Gastrocnemius medialis (tissue), 4 donors: Measurements from ENCODE around the gene HK1. TPM values are rescaled to one million over a fixed set of nuclear protein-coding genes. Genes with fewer than 3 reads are reported as not detected.

ENCODE experiments used
- ATAC-seq, 2 donors: fragments of 150-250 bp; one replicate each; pipeline ENCODE4 v1.9.1; 2016
- DNase-seq, 2 donors: peaks; one replicate each; pipeline ENCODE4 v3.0.0-alpha.2; 2019
- H3K27ac ChIP-seq, 4 donors: fragments of 200-600 bp; sonication (generic); 1 replicate in 1 of 4; 2 replicates in 3 of 4; pipeline ENCODE4 v1.5.1; 2016 to 2018; ENCODE audit warnings: mild to moderate bottlenecking in 2 of 4, moderate library complexity in 1 of 4
- H3K27me3 ChIP-seq, 3 donors: fragments of 200-600 bp; sonication (generic) in 2 of 3; 1 replicate in 1 of 3; 2 replicates in 2 of 3; pipeline versions ENCODE4 v1.5.1 to v1.6.0; 2016 to 2019; ENCODE audit warnings: mild to moderate bottlenecking in 1 of 3, moderate library complexity in 1 of 3
- H3K36me3 ChIP-seq, 2 donors: fragments of 200-600 bp; sonication (generic) in 1 of 2; one replicate each; pipeline ENCODE4 v1.5.1; 2017 to 2018
- H3K4me1 ChIP-seq, 2 donors: fragments of 200-600 bp; sonication (generic) in 1 of 2; one replicate each; pipeline ENCODE4 v1.5.1; 2016 to 2017; ENCODE audit warnings: mild to moderate bottlenecking in 2 of 2
- H3K4me3 ChIP-seq, 4 donors: fragments of 200-600 bp; sonication (generic) in 3 of 4; 1 replicate in 1 of 4; 2 replicates in 3 of 4; pipeline ENCODE4 v1.5.1; 2016 to 2019; ENCODE audit warnings: mild to moderate bottlenecking in 2 of 4
- H3K9me3 ChIP-seq, 3 donors: fragments of 200-600 bp; sonication (generic) in 2 of 3; 1 replicate in 1 of 3; 2 replicates in 2 of 3; pipeline ENCODE4 v1.5.1; 2016 to 2019
- POLR2A ChIP-seq, 2 donors: fragments of 450-650 bp; IDR thresholded peaks; one replicate each; pipeline ENCODE4 v1.6.1; 2017; ENCODE audit warnings: antibody characterized with exemption in 2 of 2, mild to moderate bottlenecking in 2 of 2, moderate library complexity in 2 of 2
- in situ Hi-C, 4 donors: fragments of 200-750 bp; cut with MboI; loops; one replicate each; pipeline versions ENCODE4 v1.15.0 to v1.8.0; 2017; ENCODE audit warnings: low sequenced_read_pairs in 4 of 4
- intact Hi-C: fragments of 100-400 bp; cut with DNase I; formaldehyde crosslinking; loops from one replicate; pipeline ENCODE4 v1.15.1; 2023; ENCODE audit warnings: low total_unique reads
- total RNA-seq, 4 donors: library from RNA; depleted of rRNA; stranded (reverse); fragments of >200 nt; gene quantifications; one replicate each; pipeline versions ENCODE4 v1.1.0 to v1.2.3, GENCODE V29; 2016
- TF ChIP-seq, protein P1 (sequence below), 5 experiments: fragments of 450-650 bp in 3 of 5; fragments of 200-600 bp in 2 of 5; sonication (generic) in 2 of 5; IDR thresholded peaks in 4 of 5; conservative IDR thresholded peaks in 1 of 5; 1 replicate in 4 of 5; 2 replicates in 1 of 5; pipeline ENCODE4 v1.5.1; 2016 to 2019; ENCODE audit warnings: antibody characterized with exemption in 5 of 5, mild to moderate bottlenecking in 3 of 5, moderate library complexity in 3 of 5

Gene HK1
- total RNA-seq, 4 donors from 2014 or later, result 168 to 331 (median 246) TPM

GRCh38 chr10:69375307-69376151, 97.2 kb downstream of the HK1 start:
- H3K36me3 ChIP-seq, result peaks cover 2 to 35% of the 10 kb centered on the region in 2 donors
- peak overlapping the region; percentile 82 to 91 (median 88) for H3K27ac ChIP-seq
- peak in 1 of 2 donors; percentile 30 for TF ChIP-seq POLR2A (IDR thresholded peaks at IDR 0.05)
- TF ChIP-seq, protein P1, sequence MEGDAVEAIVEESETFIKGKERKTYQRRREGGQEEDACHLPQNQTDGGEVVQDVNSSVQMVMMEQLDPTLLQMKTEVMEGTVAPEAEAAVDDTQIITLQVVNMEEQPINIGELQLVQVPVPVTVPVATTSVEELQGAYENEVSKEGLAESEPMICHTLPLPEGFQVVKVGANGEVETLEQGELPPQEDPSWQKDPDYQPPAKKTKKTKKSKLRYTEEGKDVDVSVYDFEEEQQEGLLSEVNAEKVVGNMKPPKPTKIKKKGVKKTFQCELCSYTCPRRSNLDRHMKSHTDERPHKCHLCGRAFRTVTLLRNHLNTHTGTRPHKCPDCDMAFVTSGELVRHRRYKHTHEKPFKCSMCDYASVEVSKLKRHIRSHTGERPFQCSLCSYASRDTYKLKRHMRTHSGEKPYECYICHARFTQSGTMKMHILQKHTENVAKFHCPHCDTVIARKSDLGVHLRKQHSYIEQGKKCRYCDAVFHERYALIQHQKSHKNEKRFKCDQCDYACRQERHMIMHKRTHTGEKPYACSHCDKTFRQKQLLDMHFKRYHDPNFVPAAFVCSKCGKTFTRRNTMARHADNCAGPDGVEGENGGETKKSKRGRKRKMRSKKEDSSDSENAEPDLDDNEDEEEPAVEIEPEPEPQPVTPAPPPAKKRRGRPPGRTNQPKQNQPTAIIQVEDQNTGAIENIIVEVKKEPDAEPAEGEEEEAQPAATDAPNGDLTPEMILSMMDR (IDR thresholded peaks at IDR 0.05 in 4 of 5, conservative IDR thresholded peaks at IDR 0.05 in 1 of 5), result peak in 2 of 5 experiments; percentile 21 to 45
- peaks cover 44 to 60% of the 10 kb centered on the region in 2 donors for H3K4me1 ChIP-seq
- H3K27me3 ChIP-seq, result no peaks in the 10 kb centered on the region
- intact Hi-C loops, result loop anchor here (2.0 kb wide), 1 partner anchor 57 kb away; no protein-coding TSS in a partner anchor
- no peaks in the 10 kb centered on the region for H3K9me3 ChIP-seq
- H3K4me3 ChIP-seq, result peak overlapping the region; percentile 21 to 37 (median 29)
- DNase-seq (peak; percentile 83 to 92), ATAC-seq (peak; percentile 88 to 89)
- in situ Hi-C loops, result loop anchor here in 1 of 4 donors (25.0 kb wide), 1 partner anchor 388 kb away; the partner anchor contains the start of gene KIFBP

GRCh38 chr10:69376662-69377061, 98.4 kb downstream of the HK1 start:
- intact Hi-C loops (no loop called here), in situ Hi-C loops (loop anchor here in 1 of 4 donors (25.0 kb wide), 1 partner anchor 389 kb away; the partner anchor contains the start of gene KIFBP)
- TF ChIP-seq POLR2A (IDR thresholded peaks at IDR 0.05), result no peak
- Histone ChIP-seq H3K36me3 (peaks cover 2 to 28% of the 10 kb centered on the region in 2 donors), H3K9me3 (no peaks in the 10 kb centered on the region), H3K4me3 (no peak overlapping the region), H3K27ac (peak overlapping the region; percentile 82 to 91 (median 88)), H3K4me1 (peaks cover 44 to 60% of the 10 kb centered on the region in 2 donors), H3K27me3 (no peaks in the 10 kb centered on the region)
- DNase-seq (no peak), ATAC-seq (no peak)

GRCh38 chr10:69377191-69377590, 98.9 kb downstream of the HK1 start:
- H3K27ac ChIP-seq, result peak overlapping the region; percentile 82 to 91 (median 88)
- no peaks in the 10 kb centered on the region for H3K9me3 ChIP-seq
- peaks cover 44 to 60% of the 10 kb centered on the region in 2 donors for H3K4me1 ChIP-seq
- in situ Hi-C loops (loop anchor here in 1 of 4 donors (25.0 kb wide), 1 partner anchor 390 kb away; the partner anchor contains the start of gene KIFBP), intact Hi-C loops (no loop called here)
- no peak overlapping the region for H3K4me3 ChIP-seq
- H3K27me3 ChIP-seq, result no peaks in the 10 kb centered on the region
- H3K36me3 ChIP-seq, result peaks cover 2 to 28% of the 10 kb centered on the region in 2 donors
- no peak for ATAC-seq
- TF ChIP-seq, protein P1 (IDR thresholded peaks at IDR 0.05 in 4 of 5, conservative IDR thresholded peaks at IDR 0.05 in 1 of 5), result no peak
- no peak for TF ChIP-seq POLR2A (IDR thresholded peaks at IDR 0.05)
- DNase-seq, result no peak

DNA sequence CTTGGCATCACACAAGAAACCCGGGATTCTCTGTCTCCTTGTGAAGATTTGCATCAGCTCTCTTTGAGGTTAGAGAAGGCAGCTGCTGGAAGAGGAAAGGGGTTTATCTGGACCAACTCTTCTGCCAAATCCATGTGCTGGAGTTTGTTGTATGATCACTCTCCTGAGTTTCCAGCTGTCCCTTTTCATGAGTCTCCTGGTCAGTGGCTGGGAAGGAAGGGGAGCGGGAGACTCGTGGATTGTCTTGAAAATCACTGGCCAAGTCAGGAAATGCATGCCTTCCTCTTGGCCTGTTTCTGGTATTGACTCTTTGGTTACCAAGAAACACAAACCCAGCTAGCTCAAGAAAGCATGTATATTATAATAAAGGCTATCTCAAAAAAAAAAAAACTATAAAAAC, 99.6 kb downstream of the HK1 start:
- Histone ChIP-seq H3K36me3 (peaks cover 2 to 35% of the 10 kb centered on the region in 2 donors), H3K9me3 (no peaks in the 10 kb centered on the region), H3K27me3 (no peaks in the 10 kb centered on the region), H3K4me3 (no peak overlapping the region), H3K27ac (peak overlapping the region; percentile 82 to 91 (median 88)), H3K4me1 (peaks cover 40 to 55% of the 10 kb centered on the region in 2 donors)
- in situ Hi-C loops, result loop anchor here in 1 of 4 donors (25.0 kb wide), 1 partner anchor 391 kb away; the partner anchor contains the start of gene KIFBP
- TF ChIP-seq, protein P1 (IDR thresholded peaks at IDR 0.05 in 4 of 5, conservative IDR thresholded peaks at IDR 0.05 in 1 of 5), result no peak
- TF ChIP-seq POLR2A (IDR thresholded peaks at IDR 0.05), result no peak
- DNase-seq (no peak), ATAC-seq (no peak)
- intact Hi-C loops, result no loop called here

GRCh38 chr10:69379800-69380199, 101.5 kb downstream of the HK1 start:
- peaks cover 2 to 54% of the 10 kb centered on the region in 2 donors for H3K36me3 ChIP-seq
- no peaks in the 10 kb centered on the region for H3K27me3 ChIP-seq
- in situ Hi-C loops, result loop anchor here (10.0 to 25.0 kb wide), 4 partner anchors 55 to 392 kb away; partner anchors contain the start of gene KIFBP (in 1 of the 4)
- TF ChIP-seq, protein P1 (IDR thresholded peaks at IDR 0.05 in 4 of 5, conservative IDR thresholded peaks at IDR 0.05 in 1 of 5), result no peak
- TF ChIP-seq POLR2A (IDR thresholded peaks at IDR 0.05), result no peak
- H3K4me1 ChIP-seq, result peaks cover 43 to 51% of the 10 kb centered on the region in 2 donors
- ATAC-seq (no peak), DNase-seq (no peak)
- no peaks in the 10 kb centered on the region for H3K9me3 ChIP-seq
- intact Hi-C loops, result no loop called here
- no peak overlapping the region for H3K4me3 ChIP-seq
- no peak overlapping the region for H3K27ac ChIP-seq
